Heart right ventricle (tissue), 16 donors: ENCODE results near the gene OSBPL9. TPM values are rescaled to one million over a fixed set of nuclear protein-coding genes. Genes with fewer than 3 reads are reported as not detected.

ENCODE experiments used
- ATAC-seq, 8 donors: fragments of 200-7000 bp; cut with Tn5 transposase; one replicate each; pipeline ENCODE4 v1.9.1; 2020; ENCODE audit warnings: mild to moderate bottlenecking in 8 of 8, moderate library complexity in 8 of 8, moderate number of reproducible peaks in 1 of 8
- DNase-seq, 2 donors: peaks; one replicate each; pipeline ENCODE4 v3.0.0-alpha.2; 2020
- H3K27ac ChIP-seq, 10 donors: fragments of 200-600 bp; sonication (generic) in 2 of 10; one replicate each; pipeline versions ENCODE4 v1.5.0 to v1.8.0; 2020 to 2022; ENCODE audit warnings: mild to moderate bottlenecking in 3 of 10
- H3K27me3 ChIP-seq, 7 donors: fragments of 200-600 bp; one replicate each; pipeline ENCODE4 v1.8.0; 2021 to 2022; ENCODE audit warnings: mild to moderate bottlenecking in 2 of 7
- H3K36me3 ChIP-seq, 9 donors: fragments of 200-600 bp; sonication (generic) in 1 of 9; one replicate each; pipeline versions ENCODE4 v1.5.0 to v1.8.0; 2020 to 2022; ENCODE audit warnings: mild to moderate bottlenecking in 2 of 9
- H3K4me1 ChIP-seq, 9 donors: fragments of 200-600 bp; sonication (generic) in 1 of 9; one replicate each; pipeline versions ENCODE4 v1.5.0 to v1.8.0; 2020 to 2022; ENCODE audit warnings: mild to moderate bottlenecking in 4 of 9
- H3K4me3 ChIP-seq, 10 donors: fragments of 200-600 bp; sonication (generic) in 2 of 10; one replicate each; pipeline versions ENCODE4 v1.5.0 to v1.8.0; 2020 to 2022; ENCODE audit warnings: mild to moderate bottlenecking in 7 of 10, moderate library complexity in 2 of 10
- H3K9me3 ChIP-seq, 11 donors: fragments of 200-600 bp in 10 of 11; sonication (generic) in 2 of 11; one replicate each; pipeline versions ENCODE4 v1.5.0 to v1.8.0; 2013 to 2022; ENCODE audit warnings: mild to moderate bottlenecking in 2 of 11, control low read depth in 1 of 11, moderate library complexity in 1 of 11
- WGBS, 2 donors: extraction: QIAGEN DNeasy Blood & Tissue Kit; methylation state at CpG; one replicate each; pipeline ENCODE4 v1.1.7; 2013; ENCODE audit warnings: inconsistent platforms in 1 of 2; 5-methylcytosine and 5-hydroxymethylcytosine counted together
- intact Hi-C, 10 donors: fragments of 100-400 bp; cut with DNase I; formaldehyde crosslinking; loops; one replicate each; pipeline versions ENCODE4 v1.11.1 to v1.14.2; 2022
- polyA plus RNA-seq, 2 donors: library from polyadenylated mRNA; stranded (reverse); fragments of 200-250 nt; gene quantifications; one replicate each; pipeline ENCODE4 v1.2.3, GENCODE V29; 2013
- total RNA-seq, 10 donors: library from RNA; stranded (reverse); fragmentation: NEBNext Ultra II Directional in 3 of 10; extraction: Animal tissue kit (Norgen Biotek cat#: 25700) in 3 of 10; gene quantifications; one replicate each; pipeline versions ENCODE4 v1.2.1 to v1.2.4, GENCODE V29; 2021 to 2023
- TF ChIP-seq, protein P1 (sequence below), 9 donors: fragments of 200-600 bp; sonication (generic) in 2 of 9; IDR thresholded peaks; one replicate each; pipeline versions ENCODE4 v1.5.0 to v1.8.0; 2021 to 2022; ENCODE audit warnings: antibody characterized with exemption in 9 of 9, mild to moderate bottlenecking in 5 of 9, moderate library complexity in 1 of 9
- donor health status: Arrhythmogenic right ventricular cardiomyopathy.
- donor health status: ischemic (EF 13 %, LVEDD 7.1; RV severe dilation, severe dysfunction).
- donor health status: healthy with polysubstance abuse.
- donor health status: DM: no; HTN: yes; CAD: no.
- donor health status: DM: no; HTN: no; CAD: no.
- donor health status: ischemic (EF 25% LVEDD 6.9; RV normal size, moderate dysfunction).
- donor health status: ischemic (EF 25% LVEDD 5.7; RV mildly dilated, moderate dysfunction).
- donor health status: healthy.
- donor health status: DM: yes; HTN: yes; CAD: no.
- donor health status: Ischemic cardiomyopathy.
- donor health status: ischemic (EF 35%, LVEDD 5.7; RV mildly dilated, moderate dysfunction).
- donor health status: nonischemic (EF 11% LVEDD 7.7; RV severe dilation, severe dysfunction).
- donor health status: DM: yes; HTN: yes; CAD: no.
- donor health status: PGD.
- donor health status: ischemic (EF 29% LVEDD 5.4; RV normal size, mild dysfunction).
- donor health status: nonischemic (EF 23%, LVEDD 6.1; RV moderate dilation, normal function).

OSBPL9 gene
- total and polyA plus RNA-seq, 12 donors = 32.5 to 82.9 (median 55.6) TPM

DNA sequence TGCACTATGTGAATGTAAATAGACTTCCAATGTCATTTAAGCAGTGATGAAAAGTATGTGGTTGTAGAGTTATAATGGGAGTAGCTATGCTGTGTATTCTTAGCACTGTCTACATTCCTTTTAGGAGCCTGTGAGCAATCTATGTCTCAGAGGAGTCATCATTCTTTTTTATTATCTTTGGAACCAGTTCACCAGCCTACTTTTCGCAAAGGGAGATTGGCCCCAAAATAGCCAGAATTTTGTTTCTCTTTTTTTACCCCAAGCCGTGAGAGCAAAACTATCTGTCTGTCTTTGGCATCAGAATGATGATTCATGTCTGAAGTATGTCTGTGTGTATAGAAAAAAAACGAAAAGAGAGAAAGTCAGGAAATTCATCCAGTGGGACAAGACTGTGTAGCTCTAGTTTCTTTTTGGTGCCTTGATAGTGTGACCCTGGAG is 44.2 kb downstream of the OSBPL9 start:
- intact Hi-C loops = loop anchor here in 1 of 10 donors (5.0 kb wide), 1 partner anchor 66 kb away; no protein-coding TSS in a partner anchor
- Histone ChIP-seq H3K36me3 (no peaks in the 10 kb centered on the region), H3K4me3 (peak overlapping the region in 1 of 10 donors; percentile 1), H3K4me1 (peaks cover 5 to 75% (median 50%) of the 10 kb centered on the region in 9 donors), H3K27ac (peak overlapping the region in 8 of 10 donors; percentile 4 to 82 (median 52)), H3K27me3 (no peaks in the 10 kb centered on the region), H3K9me3 (no peaks in the 10 kb centered on the region)
- ATAC-seq = peak; percentile 71 to 90 (median 84)
- TF ChIP-seq, protein P1, sequence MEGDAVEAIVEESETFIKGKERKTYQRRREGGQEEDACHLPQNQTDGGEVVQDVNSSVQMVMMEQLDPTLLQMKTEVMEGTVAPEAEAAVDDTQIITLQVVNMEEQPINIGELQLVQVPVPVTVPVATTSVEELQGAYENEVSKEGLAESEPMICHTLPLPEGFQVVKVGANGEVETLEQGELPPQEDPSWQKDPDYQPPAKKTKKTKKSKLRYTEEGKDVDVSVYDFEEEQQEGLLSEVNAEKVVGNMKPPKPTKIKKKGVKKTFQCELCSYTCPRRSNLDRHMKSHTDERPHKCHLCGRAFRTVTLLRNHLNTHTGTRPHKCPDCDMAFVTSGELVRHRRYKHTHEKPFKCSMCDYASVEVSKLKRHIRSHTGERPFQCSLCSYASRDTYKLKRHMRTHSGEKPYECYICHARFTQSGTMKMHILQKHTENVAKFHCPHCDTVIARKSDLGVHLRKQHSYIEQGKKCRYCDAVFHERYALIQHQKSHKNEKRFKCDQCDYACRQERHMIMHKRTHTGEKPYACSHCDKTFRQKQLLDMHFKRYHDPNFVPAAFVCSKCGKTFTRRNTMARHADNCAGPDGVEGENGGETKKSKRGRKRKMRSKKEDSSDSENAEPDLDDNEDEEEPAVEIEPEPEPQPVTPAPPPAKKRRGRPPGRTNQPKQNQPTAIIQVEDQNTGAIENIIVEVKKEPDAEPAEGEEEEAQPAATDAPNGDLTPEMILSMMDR (IDR thresholded peaks at IDR 0.05) = no peak
- no peak for DNase-seq
- 13 to 15% methylated on average over 3 of the region's 3 CpGs for WGBS, 2 donors

DNA sequence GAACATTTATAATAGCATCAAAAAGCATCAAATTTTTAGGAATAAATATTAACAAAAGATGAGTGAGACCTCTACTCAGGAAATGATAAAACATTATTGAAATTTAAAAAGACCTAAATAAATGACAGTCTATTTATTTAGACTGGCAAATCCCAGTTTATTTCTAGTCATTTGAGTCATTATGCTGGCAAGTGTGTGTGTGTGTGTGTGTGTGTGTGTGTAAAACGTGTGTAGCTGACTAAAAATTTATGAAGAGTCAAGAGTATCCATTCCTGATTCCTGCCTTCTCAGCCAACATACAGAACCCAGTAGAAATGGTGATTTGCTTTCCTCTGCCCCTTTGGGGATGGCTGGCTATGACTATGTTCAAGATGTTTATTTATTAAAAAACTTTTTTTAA is 46.2 kb downstream of the OSBPL9 start:
- H3K9me3 ChIP-seq = no peaks in the 10 kb centered on the region
- peak overlapping the region in 2 of 10 donors; percentile 53 to 82 for H3K27ac ChIP-seq
- DNase-seq (no peak), ATAC-seq (no peak)
- H3K36me3 ChIP-seq = no peaks in the 10 kb centered on the region
- WGBS, 2 donors = 43 to 48% methylated on average over 1 of the region's 1 CpG
- TF ChIP-seq, protein P1 (IDR thresholded peaks at IDR 0.05) = no peak
- no peak overlapping the region for H3K4me3 ChIP-seq
- intact Hi-C loops = loop anchor here in 1 of 10 donors (5.0 kb wide), 1 partner anchor 64 kb away; no protein-coding TSS in a partner anchor
- peaks cover 14 to 92% (median 65%) of the 10 kb centered on the region in 9 donors for H3K4me1 ChIP-seq
- H3K27me3 ChIP-seq = no peaks in the 10 kb centered on the region

DNA sequence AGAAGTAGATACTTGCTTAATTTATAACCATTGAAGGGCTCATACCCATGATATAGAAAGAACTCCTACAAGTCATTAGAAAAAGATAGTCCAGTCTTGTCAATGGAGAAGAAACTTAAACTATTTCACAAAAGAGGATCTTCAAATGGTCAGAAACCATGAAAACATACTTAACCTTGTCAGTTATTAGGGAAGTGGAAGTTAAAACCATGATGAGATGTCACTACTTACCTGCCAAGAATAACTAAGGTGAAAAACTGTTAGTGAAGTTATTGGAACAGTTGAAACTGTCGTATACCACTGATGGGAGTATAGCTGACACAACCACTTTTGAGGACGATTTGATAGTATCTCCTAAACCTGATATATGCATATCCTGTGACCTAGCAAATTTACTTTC is 46.8 kb downstream of the OSBPL9 start:
- Histone ChIP-seq H3K9me3 (no peaks in the 10 kb centered on the region), H3K36me3 (no peaks in the 10 kb centered on the region), H3K4me3 (no peak overlapping the region), H3K27ac (peak overlapping the region in 3 of 10 donors; percentile 57 to 82 (median 70)), H3K4me1 (peaks cover 14 to 95% (median 70%) of the 10 kb centered on the region in 9 donors), H3K27me3 (no peaks in the 10 kb centered on the region)
- TF ChIP-seq, protein P1 (IDR thresholded peaks at IDR 0.05) = no peak
- ATAC-seq (no peak), DNase-seq (no peak)
- intact Hi-C loops = loop anchor here in 1 of 10 donors (5.0 kb wide), 1 partner anchor 64 kb away; no protein-coding TSS in a partner anchor
- WGBS, 2 donors = 81 to 88% methylated on average over 2 of the region's 2 CpGs

DNA sequence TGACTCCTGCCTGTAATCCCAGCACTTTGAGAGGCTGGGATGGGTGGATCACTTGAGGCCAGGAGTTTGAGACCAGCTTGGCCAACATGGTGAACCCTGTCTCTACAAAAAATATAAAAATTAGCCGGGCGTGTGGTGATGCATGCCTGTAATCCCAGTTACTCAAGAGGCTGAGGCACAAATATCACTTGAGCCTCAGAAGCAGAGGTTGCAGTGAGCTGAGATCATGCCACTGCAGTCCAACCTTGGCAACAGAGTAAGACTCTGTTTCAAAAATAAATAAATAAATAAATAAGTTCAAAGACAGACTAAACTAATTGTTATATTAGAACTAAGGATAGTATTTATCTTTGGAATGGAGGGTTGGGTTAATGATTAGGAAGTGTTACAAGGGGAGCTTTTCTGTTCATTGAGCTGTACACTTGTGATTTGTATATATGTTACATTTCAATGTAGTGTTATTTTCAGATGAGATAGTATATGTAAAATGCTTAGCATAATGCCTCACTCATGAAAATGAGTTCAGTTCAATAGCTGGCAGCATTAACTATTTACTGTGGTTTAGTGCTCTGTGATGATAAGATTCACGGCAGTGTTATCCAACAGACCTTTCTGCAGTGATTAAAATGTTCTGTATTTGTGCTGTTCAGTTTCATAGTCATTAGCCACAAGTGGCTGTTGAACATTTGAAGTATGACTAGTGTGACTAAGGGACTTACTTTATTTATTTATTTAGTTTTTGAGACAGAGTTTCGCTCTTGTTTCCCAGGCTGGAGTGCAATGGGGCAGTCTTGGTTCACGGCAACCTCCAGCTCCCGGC is 47.7 kb downstream of the OSBPL9 start:
- H3K36me3 ChIP-seq = peaks cover 0 to 5% (median 0%) of the 10 kb centered on the region in 9 donors
- DNase-seq (no peak), ATAC-seq (peak in 6 of 8 donors; percentile 11 to 63 (median 46))
- H3K4me1 ChIP-seq = peaks cover 22 to 98% (median 74%) of the 10 kb centered on the region in 9 donors
- peak overlapping the region in 9 of 10 donors; percentile 19 to 70 (median 57) for H3K27ac ChIP-seq
- no peaks in the 10 kb centered on the region for H3K27me3 ChIP-seq
- intact Hi-C loops = loop anchor here in 3 of 10 donors (5.0 kb wide), 2 partner anchors 63 to 73 kb away; no protein-coding TSS in a partner anchor
- WGBS, 2 donors = 48 to 66% methylated on average over 6 of the region's 6 CpGs
- no peaks in the 10 kb centered on the region for H3K9me3 ChIP-seq
- TF ChIP-seq, protein P1 (IDR thresholded peaks at IDR 0.05) = no peak
- no peak overlapping the region for H3K4me3 ChIP-seq
